Neuronal stem cell (in vitro differentiated cells): ENCODE results near the gene CNOT8.

ENCODE experiments used
- DNase-seq: peaks from one replicate; pipeline ENCODE4 v3.0.0-alpha.2; 2013; ENCODE audit warnings: low spot score
- H2AFZ ChIP-seq: one replicate; pipeline ENCODE4 v1.6.1; 2013; ENCODE audit warnings: mild to moderate bottlenecking, low read length, inconsistent platforms
- H2AK5ac ChIP-seq: 2 replicates; pipeline ENCODE4 v1.6.1; 2013; ENCODE audit warnings: low read depth, mild to moderate bottlenecking, inconsistent platforms, low read length, moderate library complexity, mixed read lengths
- H2BK120ac ChIP-seq: 2 replicates; pipeline ENCODE4 v1.6.1; 2013; ENCODE audit warnings: low read depth, mild to moderate bottlenecking, inconsistent platforms, low read length, moderate library complexity, mixed read lengths
- H2BK12ac ChIP-seq: one replicate; pipeline ENCODE4 v1.6.1; 2013; ENCODE audit warnings: low read length, inconsistent platforms
- H2BK15ac ChIP-seq: 2 replicates; pipeline ENCODE4 v1.6.1; 2013; ENCODE audit warnings: mild to moderate bottlenecking, low read length, inconsistent platforms, mixed read lengths
- H2BK5ac ChIP-seq: one replicate; pipeline ENCODE4 v1.6.1; 2013; ENCODE audit warnings: inconsistent platforms, mild to moderate bottlenecking, low read length, moderate library complexity
- H3K14ac ChIP-seq: one replicate; pipeline ENCODE4 v1.6.1; 2013; ENCODE audit warnings: low read length, inconsistent platforms
- H3K18ac ChIP-seq: 2 replicates; pipeline ENCODE4 v1.6.1; 2013; ENCODE audit warnings: low read length, inconsistent platforms
- H3K23ac ChIP-seq: 2 replicates; pipeline ENCODE4 v1.6.1; 2013; ENCODE audit warnings: low read depth, mild to moderate bottlenecking, mixed read lengths, low read length, inconsistent platforms; ENCODE audit not compliant: poor library complexity
- H3K27ac ChIP-seq: replicated peaks from 3 replicates; pipeline ENCODE4 v1.5.1; 2013; ENCODE audit warnings: low read length, inconsistent platforms
- H3K27me3 ChIP-seq, 3 experiments: 2 replicates each; pipeline ENCODE4 v1.6.1; 2013; ENCODE audit warnings: low read length in 3 of 3, mild to moderate bottlenecking in 2 of 3, inconsistent platforms in 1 of 3, low read depth in 1 of 3, mixed read lengths in 1 of 3, moderate library complexity in 1 of 3; ENCODE audit not compliant: control insufficient read depth in 3 of 3, insufficient read depth in 3 of 3
- H3K36me3 ChIP-seq, 2 donors: replicated peaks in 1 of 2; 2 replicates each; pipeline ENCODE4 v1.6.1; 2013; ENCODE audit warnings: low read length in 2 of 2; ENCODE audit not compliant: control insufficient read depth in 2 of 2, insufficient read depth in 2 of 2
- H3K4ac ChIP-seq: 2 replicates; pipeline ENCODE4 v1.6.1; 2013; ENCODE audit warnings: inconsistent platforms, mild to moderate bottlenecking, low read length, moderate library complexity
- H3K4me1 ChIP-seq, 2 donors: 1 replicate in 1 of 2; 2 replicates in 1 of 2; pipeline ENCODE4 v1.6.1; 2013; ENCODE audit warnings: low read length in 2 of 2, low read depth in 1 of 2; ENCODE audit not compliant: control insufficient read depth in 2 of 2, insufficient read depth in 1 of 2
- H3K4me2 ChIP-seq: one replicate; pipeline ENCODE4 v1.6.1; 2013; ENCODE audit warnings: mild to moderate bottlenecking, low read length, inconsistent platforms; ENCODE audit not compliant: insufficient read depth, poor library complexity, severe bottlenecking
- H3K4me3 ChIP-seq, 2 donors: 2 replicates each; pipeline ENCODE4 v1.5.1; 2013; ENCODE audit warnings: low read length in 2 of 2, mild to moderate bottlenecking in 2 of 2, inconsistent platforms in 1 of 2, moderate library complexity in 1 of 2
- H3K79me1 ChIP-seq: one replicate; pipeline ENCODE4 v1.6.1; 2013; ENCODE audit warnings: low read depth, mild to moderate bottlenecking, inconsistent platforms, low read length, moderate library complexity
- H3K9ac ChIP-seq: one replicate; pipeline ENCODE4 v1.6.1; 2013; ENCODE audit warnings: mild to moderate bottlenecking, low read depth, low read length, inconsistent platforms; ENCODE audit not compliant: poor library complexity
- H3K9me3 ChIP-seq, 2 donors: replicated peaks in 1 of 2; 2 replicates each; pipeline versions ENCODE3 to v1.6.1; 2013; ENCODE audit warnings: low read length in 2 of 2, mild to moderate bottlenecking in 2 of 2, inconsistent platforms in 1 of 2, low read depth in 1 of 2, mixed read lengths in 1 of 2, moderate library complexity in 1 of 2; ENCODE audit not compliant: control insufficient read depth in 2 of 2, insufficient read depth in 1 of 2
- H4K8ac ChIP-seq: one replicate; pipeline ENCODE4 v1.6.1; 2013; ENCODE audit warnings: low read depth, mild to moderate bottlenecking, inconsistent platforms, low read length, moderate library complexity
- H4K91ac ChIP-seq: one replicate; pipeline ENCODE4 v1.6.1; 2013; ENCODE audit warnings: low read length, low read depth, mild to moderate bottlenecking, inconsistent platforms; ENCODE audit not compliant: poor library complexity
- WGBS, 2 donors: extraction: QIAGEN DNeasy Blood & Tissue Kit; methylation state at CpG; one replicate each; pipeline ENCODE4 v1.1.7; 2013; ENCODE audit warnings: missing lambda C conversion rate in 2 of 2, mixed read lengths in 1 of 2; ENCODE audit not compliant: insufficient read length in 2 of 2, insufficient replicate concordance in 1 of 2; ENCODE audit errors: extremely low coverage in 2 of 2; 5-methylcytosine and 5-hydroxymethylcytosine counted together

Gene CNOT8

DNA sequence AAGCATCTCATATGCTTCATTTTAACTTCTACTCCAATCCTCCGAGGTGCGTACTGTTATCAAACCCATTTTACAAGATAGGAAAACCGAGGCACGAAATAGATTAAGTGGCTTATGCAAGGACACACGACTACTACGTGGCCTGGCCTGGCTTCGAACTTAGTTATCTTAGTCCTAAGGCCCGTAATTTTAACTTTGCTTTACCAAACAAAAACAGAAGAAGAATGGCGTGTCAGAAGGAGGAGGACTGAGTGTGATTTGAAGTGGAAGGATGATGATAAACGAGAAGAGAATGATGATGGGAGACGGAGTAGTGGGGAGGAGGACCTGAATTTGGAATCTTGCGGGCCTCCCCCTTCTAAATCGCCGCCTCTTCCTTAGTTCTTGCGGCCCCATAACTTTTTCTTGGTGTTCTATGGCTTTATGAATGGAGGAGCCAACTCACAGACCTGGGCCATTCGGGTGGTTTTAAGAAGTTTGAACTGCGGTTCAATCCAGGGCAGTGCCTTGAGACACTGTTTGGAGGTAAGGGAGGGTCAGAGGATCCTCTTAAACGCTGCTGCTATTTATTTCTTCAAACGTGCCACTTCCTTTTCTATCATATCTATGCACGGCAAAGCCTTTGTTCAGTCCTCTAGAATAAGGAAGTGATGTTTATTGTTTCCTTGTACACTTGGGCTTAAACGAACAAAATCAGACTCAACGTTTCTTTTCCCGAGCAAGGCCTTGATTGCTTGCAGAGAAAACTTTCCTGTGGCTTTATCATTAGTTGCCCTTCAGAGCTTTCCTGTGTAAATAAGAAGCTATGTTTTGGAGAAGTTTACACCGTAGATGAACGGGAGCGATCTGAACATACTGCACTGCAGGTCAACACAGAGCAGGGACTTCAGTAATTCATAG lies 795 bp downstream of the CNOT8 start:
- peak overlapping the region; percentile 76 for H2BK5ac ChIP-seq
- H2AFZ ChIP-seq, result peak overlapping the region; percentile 94
- WGBS, 2 donors, result no CpG with 5 or more reads among the region's 26 CpGs
- H3K9me3 ChIP-seq, result no peaks in the 10 kb centered on the region
- DNase-seq, result peak; percentile 5
- no peak overlapping the region for H2AK5ac ChIP-seq
- H4K91ac ChIP-seq, result no peak overlapping the region
- H3K4me3 ChIP-seq, result peak overlapping the region; percentile 68 to 96
- peak overlapping the region; percentile 31 for H3K9ac ChIP-seq
- H2BK15ac ChIP-seq, result no peak overlapping the region
- H3K36me3 ChIP-seq, result peaks cover 5 to 18% of the 10 kb centered on the region in 2 donors
- no peak overlapping the region for H4K8ac ChIP-seq
- no peak overlapping the region for H3K23ac ChIP-seq
- no peak overlapping the region for H3K18ac ChIP-seq
- H3K4me1 ChIP-seq, result peaks cover 5 to 9% of the 10 kb centered on the region in 2 donors
- H3K27me3 ChIP-seq, result no peaks in the 10 kb centered on the region
- H3K79me1 ChIP-seq, result no peaks in the 10 kb centered on the region
- no peak overlapping the region for H3K14ac ChIP-seq
- H2BK12ac ChIP-seq, result no peak overlapping the region
- H3K4me2 ChIP-seq, result peak overlapping the region; percentile 63
- no peak overlapping the region for H3K4ac ChIP-seq
- H3K27ac ChIP-seq, result peak overlapping the region; percentile 82
- H2BK120ac ChIP-seq, result no peak overlapping the region

DNA sequence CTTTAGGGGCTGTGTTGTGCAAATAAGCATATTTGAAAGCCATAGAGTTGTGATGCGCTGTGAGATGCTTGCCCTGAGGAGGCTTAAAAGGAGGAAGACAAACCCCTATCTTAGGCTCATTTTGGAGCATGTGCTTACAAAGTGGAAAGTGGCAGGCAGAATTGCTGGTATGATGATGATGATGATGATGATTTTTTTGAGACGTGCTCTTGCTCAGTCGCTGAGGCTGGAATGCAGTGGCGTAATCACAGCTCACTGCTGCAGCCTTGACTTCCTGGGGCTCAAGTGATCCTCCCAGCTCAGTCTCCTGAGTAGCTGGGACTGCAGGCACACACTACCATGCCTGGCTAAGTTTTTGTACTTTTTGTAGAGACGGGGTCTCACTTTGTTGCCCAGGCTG lies 1.7 kb downstream of the CNOT8 start:
- H3K23ac ChIP-seq, result no peak overlapping the region
- no CpG with 5 or more reads among the region's 5 CpGs for WGBS, 2 donors
- H3K14ac ChIP-seq, result no peak overlapping the region
- H2BK120ac ChIP-seq, result no peak overlapping the region
- no peak overlapping the region for H2BK5ac ChIP-seq
- no peak overlapping the region for H3K4me2 ChIP-seq
- peaks cover 8 to 27% of the 10 kb centered on the region in 2 donors for H3K36me3 ChIP-seq
- no peak overlapping the region for H2AK5ac ChIP-seq
- DNase-seq, result no peak
- H2BK15ac ChIP-seq, result no peak overlapping the region
- no peak overlapping the region for H2AFZ ChIP-seq
- H3K9me3 ChIP-seq, result no peaks in the 10 kb centered on the region
- H3K4ac ChIP-seq, result no peak overlapping the region
- no peaks in the 10 kb centered on the region for H3K79me1 ChIP-seq
- no peak overlapping the region for H2BK12ac ChIP-seq
- H3K18ac ChIP-seq, result no peak overlapping the region
- H3K9ac ChIP-seq, result no peak overlapping the region
- peak overlapping the region in 1 of 2 donors; percentile 68 for H3K4me3 ChIP-seq
- H3K4me1 ChIP-seq, result peaks cover 5 to 9% of the 10 kb centered on the region in 2 donors
- no peaks in the 10 kb centered on the region for H3K27me3 ChIP-seq
- H3K27ac ChIP-seq, result no peak overlapping the region
- no peak overlapping the region for H4K8ac ChIP-seq
- no peak overlapping the region for H4K91ac ChIP-seq

GRCh38 chr5:154860765-154861164 lies 2.3 kb downstream of the CNOT8 start:
- DNase-seq, result no peak
- no peak overlapping the region for H3K4ac ChIP-seq
- no peaks in the 10 kb centered on the region for H3K79me1 ChIP-seq
- H4K8ac ChIP-seq, result no peak overlapping the region
- H3K4me1 ChIP-seq, result peaks cover 5 to 9% of the 10 kb centered on the region in 2 donors
- H2BK12ac ChIP-seq, result no peak overlapping the region
- no peak overlapping the region for H2BK15ac ChIP-seq
- no peak overlapping the region for H2AFZ ChIP-seq
- H2BK120ac ChIP-seq, result no peak overlapping the region
- H3K18ac ChIP-seq, result no peak overlapping the region
- no peak overlapping the region for H3K23ac ChIP-seq
- no peak overlapping the region for H3K4me3 ChIP-seq
- no peak overlapping the region for H3K14ac ChIP-seq
- H3K27me3 ChIP-seq, result no peaks in the 10 kb centered on the region
- no peaks in the 10 kb centered on the region for H3K9me3 ChIP-seq
- peaks cover 11 to 34% of the 10 kb centered on the region in 2 donors for H3K36me3 ChIP-seq
- H4K91ac ChIP-seq, result no peak overlapping the region
- H3K4me2 ChIP-seq, result no peak overlapping the region
- WGBS, 2 donors, result no CpG with 5 or more reads among the region's 4 CpGs
- H2BK5ac ChIP-seq, result no peak overlapping the region
- H2AK5ac ChIP-seq, result no peak overlapping the region
- H3K9ac ChIP-seq, result no peak overlapping the region
- no peak overlapping the region for H3K27ac ChIP-seq

DNA sequence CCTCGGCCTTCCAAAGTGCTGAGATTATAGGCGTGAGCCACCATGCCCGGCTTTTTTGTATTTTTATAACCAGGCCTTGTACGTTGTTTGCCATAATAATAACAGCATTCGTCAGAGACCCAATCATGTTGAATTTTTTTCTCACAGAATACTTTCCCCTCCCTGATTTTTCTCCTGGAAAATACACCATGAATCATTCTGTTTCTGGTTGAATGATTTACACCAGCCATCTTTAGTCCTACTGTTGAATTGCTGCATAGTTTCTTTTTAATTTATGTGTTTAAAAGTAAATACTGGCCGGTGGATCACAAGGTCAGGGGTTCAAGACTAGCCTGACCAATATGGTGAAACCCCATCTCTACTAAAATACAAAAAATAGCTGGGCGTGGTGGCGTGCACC lies 3.5 kb downstream of the CNOT8 start:
- Histone ChIP-seq H2BK12ac (no peak overlapping the region), H2BK5ac (no peak overlapping the region), H2AK5ac (no peak overlapping the region), H3K4ac (no peak overlapping the region), H3K23ac (no peak overlapping the region), H3K79me1 (peaks cover 2% of the 10 kb centered on the region), H3K4me2 (no peak overlapping the region), H3K9me3 (no peaks in the 10 kb centered on the region), H2AFZ (no peak overlapping the region), H2BK120ac (no peak overlapping the region), H3K9ac (no peak overlapping the region), H3K27me3 (no peaks in the 10 kb centered on the region), H3K18ac (no peak overlapping the region), H3K14ac (no peak overlapping the region), H3K4me1 (peaks cover 4 to 9% of the 10 kb centered on the region in 2 donors), H4K91ac (no peak overlapping the region), H3K36me3 (peaks cover 13 to 45% of the 10 kb centered on the region in 2 donors), H3K27ac (no peak overlapping the region), H3K4me3 (no peak overlapping the region), H2BK15ac (no peak overlapping the region), H4K8ac (no peak overlapping the region)
- no peak for DNase-seq
- WGBS, 2 donors, result no CpG with 5 or more reads among the region's 8 CpGs
